Left lung (tissue), 10 donors: Measurements from ENCODE around the gene WWC2. TPM values are rescaled to one million over a fixed set of nuclear protein-coding genes. Genes with fewer than 3 reads are reported as not detected.

ENCODE experiments used
- ATAC-seq: fragments of 200-7000 bp; cut with Tn5 transposase; one replicate; pipeline ENCODE4 v1.9.1; 2020; ENCODE audit warnings: moderate library complexity
- DNase-seq, 4 donors: peaks; one replicate each; pipeline ENCODE4 v3.0.0-alpha.2; 2013 to 2020
- H3K27ac ChIP-seq, 2 donors: fragments of 200-600 bp; sonication (generic) in 1 of 2; one replicate each; pipeline versions ENCODE4 v1.5.0 to v1.8.0; 2020 to 2021
- H3K27me3 ChIP-seq, 2 donors: fragments of 200-600 bp; sonication (generic) in 1 of 2; one replicate each; pipeline versions ENCODE4 v1.5.0 to v1.8.0; 2020 to 2021
- H3K36me3 ChIP-seq, 2 donors: fragments of 200-600 bp; sonication (generic) in 1 of 2; one replicate each; pipeline versions ENCODE4 v1.5.0 to v1.8.0; 2020 to 2021
- H3K4me1 ChIP-seq, 2 donors: fragments of 200-600 bp; one replicate each; pipeline ENCODE4 v1.8.0; 2021
- H3K4me3 ChIP-seq, 2 donors: fragments of 200-600 bp; sonication (generic) in 1 of 2; one replicate each; pipeline versions ENCODE4 v1.5.0 to v1.8.0; 2020 to 2021; ENCODE audit warnings: mild to moderate bottlenecking in 1 of 2
- H3K9me3 ChIP-seq, 2 donors: fragments of 200-600 bp; sonication (generic) in 1 of 2; one replicate each; pipeline versions ENCODE4 v1.5.0 to v1.8.0; 2020 to 2021
- CTCF ChIP-seq, 2 donors: fragments of 200-600 bp; sonication (generic) in 1 of 2; IDR thresholded peaks; one replicate each; pipeline versions ENCODE4 v1.5.0 to v1.8.0; 2021; ENCODE audit warnings: antibody characterized with exemption in 2 of 2
- intact Hi-C, 2 donors: fragments of 100-400 bp; cut with DNase I; formaldehyde crosslinking; loops; one replicate each; pipeline versions ENCODE4 v1.11.2 to v1.14.2; 2022
- polyA plus RNA-seq, 6 donors: library from polyadenylated mRNA; unstranded; fragments of 120-200 nt; gene quantifications; one replicate each; pipeline ENCODE4 v1.2.1, GENCODE V29; 2013; ENCODE audit not compliant: insufficient read length in 6 of 6
- total RNA-seq, 2 donors: library from RNA; stranded (reverse); fragmentation: NEBNext Ultra II Directional; extraction: Animal tissue kit (Norgen Biotek cat#: 25700); gene quantifications; one replicate each; pipeline ENCODE4 v1.2.1, GENCODE V29; 2021
- donor health status: DM: no; HTN: yes; CAD: no.
- donor health status: DM: no; HTN: no; CAD: no.

WWC2 gene
- total and polyA plus RNA-seq, 8 donors = 39.6 to 96.9 (median 52.3) TPM

DNA sequence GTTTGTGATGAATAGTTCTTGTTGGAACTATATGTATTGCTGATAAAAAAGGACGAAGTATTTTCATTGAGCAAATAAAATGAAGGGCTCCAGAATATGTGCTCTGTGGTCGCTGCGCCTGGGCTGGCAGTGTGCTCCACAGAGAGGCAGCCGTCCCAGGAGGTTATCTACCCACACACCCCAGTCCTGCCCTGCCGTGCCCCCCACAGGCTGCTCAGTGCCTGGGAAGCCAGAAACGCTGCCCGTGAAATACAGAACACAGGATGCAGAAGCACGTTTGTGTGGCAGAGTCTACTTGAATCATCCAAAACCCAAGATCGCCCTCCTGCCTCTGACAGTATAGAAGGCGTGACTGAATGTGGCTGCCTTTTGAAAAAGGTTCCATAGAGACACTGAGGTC lies 219.6 kb downstream of the WWC2 start:
- Histone ChIP-seq H3K27ac (no peak overlapping the region), H3K4me1 (no peaks in the 10 kb centered on the region), H3K36me3 (peaks cover 0 to 16% of the 10 kb centered on the region in 2 donors), H3K27me3 (no peaks in the 10 kb centered on the region), H3K9me3 (no peaks in the 10 kb centered on the region), H3K4me3 (no peak overlapping the region)
- TF ChIP-seq CTCF (IDR thresholded peaks at IDR 0.05) = no peak
- ATAC-seq (no peak), DNase-seq (no peak)
- intact Hi-C loops = no loop called here

DNA sequence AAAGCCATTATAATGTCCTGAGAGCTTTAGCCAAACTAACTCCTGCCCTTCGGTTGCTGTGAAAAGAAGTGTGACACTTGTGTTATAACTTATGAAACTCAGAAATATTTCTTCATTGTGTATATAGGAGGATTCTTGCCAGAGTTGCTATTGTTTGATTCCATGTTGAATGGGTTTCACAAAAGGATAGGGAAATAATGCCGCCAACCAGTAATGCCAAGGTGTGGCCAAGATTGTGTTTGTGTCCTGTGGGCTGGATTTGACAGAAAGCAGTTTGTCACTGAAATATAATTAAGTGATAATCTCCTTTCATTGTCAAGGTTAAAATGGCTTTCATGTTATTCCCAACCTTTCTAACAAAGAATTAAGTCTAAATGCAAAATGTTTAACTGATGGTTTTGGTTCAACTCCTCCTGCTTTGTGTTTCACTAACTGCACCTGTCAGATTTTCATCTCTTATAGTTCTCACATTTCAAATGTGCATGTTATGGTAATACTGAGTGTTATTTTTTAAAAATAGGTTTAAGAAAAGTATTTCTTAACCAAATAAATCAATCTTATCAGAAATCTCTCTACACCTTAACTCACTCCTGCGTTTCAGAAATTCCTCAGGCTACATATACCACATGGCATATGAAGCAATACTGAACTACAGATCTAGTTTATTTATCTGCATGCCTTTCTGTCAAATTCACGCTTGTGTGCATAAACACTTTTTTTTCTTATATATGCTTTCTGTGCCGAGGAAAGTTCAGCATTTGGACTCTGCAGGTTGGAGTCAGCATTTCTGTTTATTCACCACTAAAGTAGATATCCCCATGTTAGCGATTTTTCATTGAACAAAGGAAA lies 221.4 kb downstream of the WWC2 start, which contains the start of gene CLDN22:
Gene CLDN22 (minus strand): TSS at position 66 of the 849 bp plus-strand sequence. CDS start 58 bp downstream, at position 8.
- H3K27me3 ChIP-seq = no peaks in the 10 kb centered on the region
- ATAC-seq (no peak), DNase-seq (no peak)
- H3K4me1 ChIP-seq = no peaks in the 10 kb centered on the region
- intact Hi-C loops = no loop called here
- no peak for TF ChIP-seq CTCF (IDR thresholded peaks at IDR 0.05)
- no peak within 1 kb of the TSS for H3K4me3 ChIP-seq
- no peaks in the 10 kb centered on the region for H3K9me3 ChIP-seq
- H3K27ac ChIP-seq = no peak within 1 kb of the TSS
- peaks cover 0 to 11% of the 10 kb centered on the region in 2 donors for H3K36me3 ChIP-seq

- H3K4me3 ChIP-seq = no peak overlapping the region
- H3K27me3 ChIP-seq = no peaks in the 10 kb centered on the region
- DNase-seq (no peak), ATAC-seq (no peak)
- H3K4me1 ChIP-seq = no peaks in the 10 kb centered on the region
- peaks cover 0 to 5% of the 10 kb centered on the region in 2 donors for H3K36me3 ChIP-seq
- intact Hi-C loops = no loop called here
- TF ChIP-seq CTCF (IDR thresholded peaks at IDR 0.05) = no peak
- H3K9me3 ChIP-seq = no peaks in the 10 kb centered on the region
- no peak overlapping the region for H3K27ac ChIP-seq
Observed at GRCh38 chr4:183321079-183321478, 222.0 kb downstream of the WWC2 start.

DNA sequence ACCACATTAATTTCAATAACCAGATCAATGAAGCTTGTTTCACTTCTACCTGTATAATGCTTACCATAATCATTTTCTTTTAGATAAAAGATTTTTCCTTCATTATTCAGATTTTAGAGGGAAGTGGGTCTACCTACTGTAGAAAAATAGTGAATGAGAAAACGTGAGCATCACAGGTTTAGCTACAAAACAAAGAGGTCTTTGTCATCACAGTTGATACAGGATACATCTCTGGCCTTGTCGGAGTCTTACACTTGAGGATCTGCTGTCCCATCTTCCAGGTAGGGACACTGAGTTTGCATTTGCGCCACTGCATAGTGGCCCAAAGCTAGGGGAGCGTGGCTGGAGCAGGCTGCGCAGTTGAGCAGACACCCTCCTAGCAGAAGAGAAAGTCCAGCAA lies 222.5 kb downstream of the WWC2 start:
- ATAC-seq = no peak

More for the DNA sequence above, 222.5 kb downstream of the WWC2 start:
- Histone ChIP-seq H3K4me3 (no peak overlapping the region), H3K27me3 (no peaks in the 10 kb centered on the region), H3K36me3 (peaks cover 0 to under 1% of the 10 kb centered on the region in 2 donors), H3K9me3 (no peaks in the 10 kb centered on the region), H3K27ac (no peak overlapping the region), H3K4me1 (no peaks in the 10 kb centered on the region)
- intact Hi-C loops = no loop called here
- no peak for DNase-seq
- TF ChIP-seq CTCF (IDR thresholded peaks at IDR 0.05) = no peak
